Measurements from ENCODE around the gene LRRC74A. TPM values are rescaled to one million over a fixed set of nuclear protein-coding genes. Genes with fewer than 3 reads are reported as not detected.

LRRC74A gene
- total and polyA plus RNA-seq, 9 of the 15 experiments (the other 6 are each of a cell fraction or from before 2014, with no cell fraction given), result not detected

GRCh38 chr14:76806446-76806845 lies 19.8 kb upstream of the LRRC74A start:
- H3K27ac ChIP-seq (ENCODE audit: extremely low read depth, low read depth, low read length), result no peak overlapping the region
- H3K9ac ChIP-seq (ENCODE audit: insufficient read depth in 1 of 2, low read depth in 2 of 2, low read length in 2 of 2), result no peak overlapping the region
- BruUV-seq (replicated peaks), result no TSS peak
- H3K9me3 ChIP-seq (replicated peaks; ENCODE audit: control insufficient read depth, insufficient read depth, low read depth, low read length), result no peaks in the 10 kb centered on the region
- H3K27me3 ChIP-seq (ENCODE audit: control insufficient read depth in 2 of 2, insufficient read depth in 2 of 2, low read length in 2 of 2), result no peaks in the 10 kb centered on the region
- TF ChIP-seq KAT8 (IDR thresholded peaks at IDR 0.05; ENCODE audit: low read depth) (no peak), ZNF232 (CRISPR knock-in tag; IDR thresholded peaks at IDR 0.05) (no peak), GABPB1 (CRISPR knock-in tag; IDR thresholded peaks at IDR 0.05) (no peak), RBM25 (IDR thresholded peaks at IDR 0.05; ENCODE audit: low read depth, low read length, severe bottlenecking) (no peak), RBM34 (IDR thresholded peaks at IDR 0.05; ENCODE audit: borderline replicate concordance, insufficient read depth, low read length) (no peak), RHOXF2B (CRISPR knock-in tag; conservative IDR thresholded peaks at IDR 0.05) (no peak), CEBPB (tag; IDR thresholded peaks at IDR 0.05) (no peak), BHLHE40 (IDR thresholded peaks at IDR 0.05; ENCODE audit: low read length) (no peak), ZNF696 (CRISPR knock-in tag; conservative IDR thresholded peaks at IDR 0.05) (no peak), ZNF217 (CRISPR knock-in tag; IDR thresholded peaks at IDR 0.05) (no peak), HMGXB4 (CRISPR knock-in tag; IDR thresholded peaks at IDR 0.05) (no peak), MAFG (tag; conservative IDR thresholded peaks at IDR 0.05) (no peak), KDM2B (CRISPR knock-in tag; IDR thresholded peaks at IDR 0.05) (no peak), GTF2F1 (IDR thresholded peaks at IDR 0.05; ENCODE audit: low read depth, low read length) (no peak), NR0B1 (IDR thresholded peaks at IDR 0.05; ENCODE audit: partially characterized antibody) (no peak), CEBPZ (IDR thresholded peaks at IDR 0.05; ENCODE audit: borderline replicate concordance, low read depth, low read length) (no peak), MECOM (CRISPR knock-in tag; IDR thresholded peaks at IDR 0.05) (no peak), HLTF (IDR thresholded peaks at IDR 0.05) (no peak), SAFB2 (IDR thresholded peaks at IDR 0.05; ENCODE audit: borderline replicate concordance, low read depth, low read length, severe bottlenecking) (no peak)
- ChIA-PET POLR2A (no interaction called here), CTCF (ENCODE audit: low intra/inter-chr PET ratio) (no interaction called here)
- H2AFZ ChIP-seq (ENCODE audit: low read depth, low read length), result no peak overlapping the region
- peaks cover 63% of the 10 kb centered on the region for H3K36me3 ChIP-seq (ENCODE audit: control insufficient read depth, insufficient read depth, low read length)
- peaks cover 4 to 10% of the 10 kb centered on the region in 2 experiments; a peak in 3 of 5 replicates for H3K4me1 ChIP-seq (replicated peaks in 1 of 2; ENCODE audit: control insufficient read depth in 2 of 2, insufficient read depth in 2 of 2, low read length in 2 of 2)
- peaks cover 13% of the 10 kb centered on the region; the same call in 2 of the 3 replicates for H3K79me2 ChIP-seq (ENCODE audit: control insufficient read depth, insufficient read depth, low read length)
- no peak for ATAC-seq
- H3K4me3 ChIP-seq, result no peak overlapping the region
- no peak for FAIRE-seq
- 88% methylated on average over 12 of the region's 12 CpGs for WGBS (ENCODE audit: insufficient coverage, low coverage, missing lambda C conversion rate)
- H3K9me1 ChIP-seq (ENCODE audit: control insufficient read depth, insufficient read depth, low read length), result no peaks in the 10 kb centered on the region
- in situ Hi-C loops (cut with MboI) (no loop called here), intact Hi-C loops (cut with micrococcal nuclease) (no loop called here)
- H4K20me1 ChIP-seq (replicated peaks; ENCODE audit: control insufficient read depth, insufficient read depth, low read length), result no peaks in the 10 kb centered on the region
- no peak for DNase-seq (ENCODE audit: extremely low read depth in 1 of 4, low spot score in 3 of 4)
- no peak overlapping the region for H3K4me2 ChIP-seq (ENCODE audit: insufficient read depth, low read length)

All from K562 (cell line).